NCI-H69 (cell line): ENCODE results near the gene GALNT12.

Experiments
- DNase-seq: peaks from one replicate; lab custom pipeline; 2025; lab: John Stamatoyannopoulos, UW

GALNT12 gene

GRCh38 chr9:98880311-98881015 is 73.0 kb downstream of the GALNT12 start:
- DNase-seq = no peak

DNA sequence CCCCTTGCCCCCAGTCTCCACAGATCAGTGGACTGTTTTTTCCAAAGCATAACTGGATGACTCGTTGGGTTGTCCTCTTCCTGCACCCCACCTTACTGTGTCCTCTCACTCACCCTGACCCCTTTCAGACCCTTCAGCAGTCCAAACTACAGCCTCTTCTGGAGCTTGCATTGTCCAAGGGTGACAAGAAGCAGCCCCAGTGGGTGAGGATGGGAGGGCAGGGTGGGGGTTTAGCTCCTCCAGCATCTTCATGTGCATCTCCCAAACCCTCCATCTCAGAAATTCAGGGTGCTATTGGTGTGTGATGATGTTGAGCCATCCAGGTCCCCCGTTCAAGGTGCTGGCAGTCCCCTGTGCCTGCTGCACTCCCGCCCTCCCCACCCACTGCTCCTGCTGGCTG is 73.9 kb downstream of the GALNT12 start:
- DNase-seq = no peak

GRCh38 chr9:98881836-98882568 is 74.5 kb downstream of the GALNT12 start:
- DNase-seq = no peak

DNA sequence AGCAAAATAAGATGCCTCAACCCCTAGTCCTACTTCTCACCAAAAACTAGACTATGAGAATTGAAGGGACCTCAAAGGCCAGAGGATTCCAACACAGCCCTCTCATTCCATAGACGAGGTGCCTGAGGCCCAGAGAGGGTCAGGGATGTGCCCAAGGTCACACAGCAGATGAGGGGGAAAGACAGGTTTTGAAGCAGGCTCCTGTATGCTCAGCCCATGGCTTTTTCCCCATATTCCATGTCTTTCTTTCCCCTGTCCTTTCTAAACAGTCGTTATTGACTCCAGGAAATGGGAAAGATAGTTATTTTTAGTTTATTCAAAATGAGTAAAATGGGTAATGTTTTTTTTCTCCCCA is 75.1 kb downstream of the GALNT12 start:
- no peak for DNase-seq

GRCh38 chr9:98883276-98883675 is 75.8 kb downstream of the GALNT12 start:
- DNase-seq = no peak

DNA sequence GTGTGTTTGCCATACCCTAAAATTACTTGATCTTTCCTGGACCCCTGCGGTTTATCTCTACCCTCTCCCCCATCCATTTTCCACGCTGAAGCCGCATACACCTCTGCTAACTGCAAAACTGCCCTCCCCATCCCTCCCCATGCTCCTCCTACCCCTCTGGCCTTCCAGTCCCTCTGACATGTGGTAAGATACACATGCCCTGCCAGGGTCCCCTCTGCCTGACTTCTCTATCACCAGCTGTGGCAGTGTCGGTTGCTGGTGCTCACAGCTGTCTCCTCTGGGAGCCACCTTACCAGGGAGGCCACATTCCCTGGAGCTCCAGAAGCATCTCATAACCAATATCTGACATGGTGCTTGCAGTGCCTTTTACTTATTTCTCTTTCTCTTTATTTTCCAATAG is 77.4 kb downstream of the GALNT12 start:
- no peak for DNase-seq

DNA sequence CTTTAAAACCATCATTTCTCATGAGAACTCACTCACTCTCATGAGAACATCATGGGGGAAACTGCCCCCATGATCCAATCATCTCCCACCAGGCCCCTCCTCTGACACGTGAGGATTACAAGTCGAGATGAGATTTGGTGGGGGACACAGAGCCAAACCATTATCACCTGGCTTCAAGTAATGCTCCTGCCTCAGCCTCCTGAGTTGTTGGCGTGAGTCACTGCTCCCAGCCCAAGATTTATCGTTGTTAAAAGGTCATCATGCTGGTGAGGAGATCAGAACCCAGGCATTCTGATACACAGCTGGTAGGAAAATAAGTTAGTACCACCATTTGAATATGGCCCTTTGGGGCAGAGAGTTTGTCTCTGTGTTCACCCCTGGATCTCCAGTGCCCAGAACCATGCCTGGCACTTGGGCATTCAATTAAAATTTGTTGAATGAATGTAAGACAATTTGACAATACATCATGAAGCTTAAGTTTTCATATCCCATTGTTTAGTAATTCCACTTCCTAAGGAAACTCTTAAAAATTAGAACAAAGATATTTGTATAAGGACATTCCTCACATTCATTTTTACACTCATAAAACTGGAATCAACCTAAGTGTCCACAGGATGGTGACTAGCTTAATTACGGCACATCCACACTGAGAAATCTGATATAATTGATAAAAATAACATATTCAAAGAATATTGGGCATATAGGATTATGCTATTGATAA is 78.3 kb downstream of the GALNT12 start:
- no peak for DNase-seq

DNA sequence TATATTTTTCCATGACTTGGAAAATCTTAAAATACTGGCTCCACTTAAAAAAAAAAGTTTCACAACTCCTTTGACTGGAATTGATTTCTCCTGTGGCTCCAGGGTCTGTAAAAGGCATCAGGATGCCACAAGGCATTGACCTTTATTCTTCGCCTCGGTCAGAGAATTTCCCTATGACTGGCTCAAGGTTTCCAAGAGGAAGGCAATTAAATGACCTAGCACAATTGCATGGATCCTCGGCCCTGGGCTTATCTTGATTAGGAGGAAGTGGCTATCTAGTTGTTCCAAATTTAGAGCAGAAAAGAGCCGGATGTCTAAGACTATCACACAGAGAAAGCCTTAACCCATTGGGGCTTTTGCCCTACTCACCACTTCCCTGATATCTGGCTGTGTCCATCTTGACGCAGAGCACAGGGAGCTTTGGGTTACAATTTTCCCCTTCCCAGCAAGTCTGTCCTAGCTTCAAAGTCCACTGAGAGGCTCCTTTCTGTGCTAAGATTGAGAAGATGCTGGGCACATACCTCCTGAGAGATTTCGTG is 79.3 kb downstream of the GALNT12 start:
- DNase-seq = no peak

DNA sequence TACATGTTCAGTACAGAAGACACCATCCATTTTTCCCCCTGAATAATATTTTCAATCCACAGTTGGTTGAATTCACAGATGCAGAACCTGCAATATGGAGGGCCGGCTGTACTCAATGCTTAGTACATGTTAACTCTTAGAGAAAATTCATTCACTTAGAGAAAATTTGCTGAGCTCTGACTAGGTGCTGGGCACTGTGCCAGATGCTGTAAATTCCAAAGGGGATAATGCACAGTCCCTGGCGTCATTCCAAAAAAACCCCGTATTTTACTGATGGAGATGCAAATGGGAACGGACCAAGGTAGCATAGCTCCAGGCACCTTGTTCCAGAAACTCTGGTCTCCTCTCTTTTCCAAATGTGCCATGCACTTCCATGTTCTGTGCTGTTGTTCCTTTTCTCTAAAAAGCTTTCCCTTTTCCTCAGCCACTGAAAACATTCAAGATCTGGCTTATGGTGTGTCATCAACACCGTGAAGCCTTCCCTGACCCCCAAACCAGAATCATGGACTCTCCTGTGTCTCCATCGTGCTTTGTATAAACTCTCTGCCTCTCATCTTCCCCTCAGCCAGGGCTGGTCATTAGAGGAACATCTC is 80.5 kb downstream of the GALNT12 start:
- DNase-seq = peak; percentile 94

DNA sequence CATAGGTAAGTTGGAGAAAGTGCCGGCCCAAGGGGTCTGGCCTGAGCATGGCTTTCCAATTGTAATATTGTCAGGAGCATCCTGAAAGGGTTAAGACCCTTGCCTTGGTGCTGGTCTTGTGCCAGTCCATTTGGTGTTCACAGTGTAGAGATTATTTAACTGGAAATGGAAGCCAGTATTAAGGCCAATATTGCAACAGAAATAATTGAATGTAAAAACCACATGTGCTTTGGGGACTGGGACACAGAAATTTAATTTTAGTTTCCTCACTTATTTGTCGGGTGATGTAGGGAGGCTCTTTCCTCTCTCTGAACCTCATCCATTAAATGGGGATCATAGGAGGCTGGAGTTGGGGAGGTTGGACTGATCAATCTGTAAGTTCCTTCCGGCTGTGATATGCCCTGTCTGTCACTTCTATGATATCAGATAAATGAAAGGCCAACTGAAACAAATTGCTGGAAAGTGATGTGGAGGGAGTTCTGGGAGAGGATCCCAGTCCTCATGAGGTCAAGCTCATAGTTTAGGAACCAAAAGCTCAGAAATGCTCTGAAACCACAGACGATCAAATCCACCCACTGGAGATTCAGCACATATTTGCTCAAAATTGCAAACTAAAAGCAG is 81.4 kb downstream of the GALNT12 start:
- no peak for DNase-seq

GRCh38 chr9:98890256-98890655 is 82.8 kb downstream of the GALNT12 start:
- DNase-seq = peak; percentile 95

GRCh38 chr9:98892288-98892687 is 84.8 kb downstream of the GALNT12 start:
- no peak for DNase-seq

- DNase-seq = no peak
These were observed 85.2 kb downstream of the GALNT12 start for GRCh38 chr9:98892690-98893089.

DNA sequence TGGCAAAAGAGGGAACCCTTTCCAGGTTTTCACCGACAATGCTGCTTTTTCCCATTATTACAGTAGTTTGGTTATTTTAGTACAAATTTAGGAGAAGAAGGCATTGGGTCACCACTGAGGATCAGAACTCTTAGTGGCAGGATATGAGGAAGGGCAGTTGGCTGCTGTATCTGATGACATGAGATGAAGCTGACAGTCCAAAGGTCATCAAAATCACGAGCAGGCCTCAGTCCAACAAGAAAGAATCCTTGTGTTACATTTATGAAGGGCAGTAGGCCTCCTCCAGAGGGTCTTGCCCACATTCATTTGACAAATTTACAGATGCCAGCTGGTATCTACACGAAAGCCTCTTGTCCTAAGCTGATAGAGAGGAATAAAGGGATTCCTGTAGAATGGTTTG is 86.7 kb downstream of the GALNT12 start:
- no peak for DNase-seq

GRCh38 chr9:98894761-98895160 is 87.3 kb downstream of the GALNT12 start:
- DNase-seq = no peak

DNA sequence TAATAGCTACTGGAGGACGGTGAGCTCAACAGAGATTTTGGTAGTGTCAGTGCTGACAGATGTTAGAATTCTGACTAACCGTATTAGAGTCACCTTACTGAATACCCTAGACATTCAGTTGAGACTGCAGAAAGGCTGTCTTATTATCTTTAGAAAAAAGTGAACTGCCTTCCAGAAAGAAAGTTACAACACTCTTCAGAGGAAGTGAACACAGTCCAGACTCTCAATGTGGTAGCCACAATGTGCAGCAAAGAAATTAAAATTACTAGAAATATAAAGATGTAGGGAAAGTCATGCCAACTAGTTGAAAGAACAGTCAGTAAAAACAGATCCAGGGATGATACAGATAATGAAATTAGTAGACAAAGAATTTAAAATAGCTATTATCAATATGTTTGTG is 89.2 kb downstream of the GALNT12 start:
- DNase-seq = no peak

GRCh38 chr9:98897745-98898144 is 90.3 kb downstream of the GALNT12 start:
- DNase-seq = peak; percentile 10

- peak; percentile 69 for DNase-seq
These were observed 92.1 kb downstream of the GALNT12 start for GRCh38 chr9:98899408-98900056.
